ENCODE results near the gene BCAN.

BCAN gene

GRCh38 chr1:156644146-156644545 is 2.2 kb downstream of the BCAN start:
- DNase-seq (ENCODE audit: low read depth), result no peak

GRCh38 chr1:156644640-156645039 is 2.7 kb downstream of the BCAN start:
- DNase-seq (ENCODE audit: low read depth), result no peak

GRCh38 chr1:156645056-156645455 is 3.1 kb downstream of the BCAN start:
- DNase-seq (ENCODE audit: low read depth), result no peak

GRCh38 chr1:156645666-156646065 is 3.7 kb downstream of the BCAN start:
- no peak for DNase-seq (ENCODE audit: low read depth)

GRCh38 chr1:156646738-156647211 is 4.9 kb downstream of the BCAN start:
- no peak for DNase-seq (ENCODE audit: low read depth)

GRCh38 chr1:156647351-156647750 is 5.4 kb downstream of the BCAN start:
- no peak for DNase-seq (ENCODE audit: low read depth)

- no peak for DNase-seq (ENCODE audit: low read depth)
Measured at GRCh38 chr1:156648496-156648895, 6.6 kb downstream of the BCAN start.

- DNase-seq (ENCODE audit: low read depth), result no peak
Measured at GRCh38 chr1:156648951-156649350, 7.0 kb downstream of the BCAN start.

- peak; percentile 63 for DNase-seq (ENCODE audit: low read depth)
Measured at GRCh38 chr1:156652131-156652991, 10.4 kb downstream of the BCAN start.

- DNase-seq (ENCODE audit: low read depth), result no peak
Measured at GRCh38 chr1:156652992-156653355, 11.1 kb downstream of the BCAN start.

GRCh38 chr1:156654700-156655099 is 12.8 kb downstream of the BCAN start:
- DNase-seq (ENCODE audit: low read depth), result peak; percentile 57

GRCh38 chr1:156655151-156655903 is 13.4 kb downstream of the BCAN start:
- no peak for DNase-seq (ENCODE audit: low read depth)

GRCh38 chr1:156655904-156656516 is 14.1 kb downstream of the BCAN start:
- no peak for DNase-seq (ENCODE audit: low read depth)

- DNase-seq (ENCODE audit: low read depth), result peak; percentile 64
Measured at GRCh38 chr1:156656806-156657740, 15.2 kb downstream of the BCAN start.

GRCh38 chr1:156657741-156658319 is 15.9 kb downstream of the BCAN start:
- DNase-seq (ENCODE audit: low read depth), result no peak

- DNase-seq (ENCODE audit: low read depth), result no peak
Measured at GRCh38 chr1:156658496-156658895, 16.6 kb downstream of the BCAN start.

- no peak for DNase-seq (ENCODE audit: low read depth)
Measured at GRCh38 chr1:156658945-156659574, 17.1 kb downstream of the BCAN start.

- DNase-seq (ENCODE audit: low read depth), result no peak
Measured at GRCh38 chr1:156659661-156659987, 17.7 kb downstream of the BCAN start.

- DNase-seq (ENCODE audit: low read depth), result peak; percentile 98
Measured at GRCh38 chr1:156659988-156660751, 18.3 kb downstream of the BCAN start.

GRCh38 chr1:156660752-156661112 is 18.8 kb downstream of the BCAN start:
- DNase-seq (ENCODE audit: low read depth), result no peak
